Erythroblast (primary cell): ENCODE measurements around the gene ZNF827.

Experiments used
- DNase-seq, 2 experiments: peaks; one replicate each; lab custom pipeline; 2025; lab: John Stamatoyannopoulos, UW
- GATA1 ChIP-seq: IDR thresholded peaks from 2 replicates; pipeline ENCODE4 v1.6.1; 2011; ENCODE audit warnings: low read depth, mild to moderate bottlenecking, control low read depth, low read length, moderate library complexity
- POLR2A ChIP-seq: IDR thresholded peaks from 2 replicates; pipeline ENCODE4 v1.6.1; 2011; ENCODE audit warnings: mild to moderate bottlenecking, low read length

Gene ZNF827

DNA sequence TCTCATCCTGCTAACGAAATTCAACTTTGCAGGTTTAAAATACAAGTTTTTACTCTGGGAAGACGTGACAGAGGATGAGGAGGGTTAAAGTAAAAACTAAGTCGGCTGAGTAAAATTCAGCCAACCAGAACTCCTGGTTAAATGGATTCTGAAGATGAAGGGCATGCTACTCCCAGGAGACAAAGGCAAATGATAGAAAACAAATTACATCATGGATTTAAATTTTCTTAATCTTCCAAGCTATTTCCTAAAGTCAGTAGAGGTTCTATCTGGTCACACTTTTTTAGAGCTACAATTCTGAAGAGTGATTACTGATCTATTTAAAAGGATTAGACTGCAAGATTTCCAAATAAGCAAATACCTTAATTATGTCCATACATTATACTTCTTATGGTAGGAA, 47.9 kb downstream of the ZNF827 start:
- no peak for DNase-seq
- TF ChIP-seq POLR2A (no peak), GATA1 (no peak)

DNA sequence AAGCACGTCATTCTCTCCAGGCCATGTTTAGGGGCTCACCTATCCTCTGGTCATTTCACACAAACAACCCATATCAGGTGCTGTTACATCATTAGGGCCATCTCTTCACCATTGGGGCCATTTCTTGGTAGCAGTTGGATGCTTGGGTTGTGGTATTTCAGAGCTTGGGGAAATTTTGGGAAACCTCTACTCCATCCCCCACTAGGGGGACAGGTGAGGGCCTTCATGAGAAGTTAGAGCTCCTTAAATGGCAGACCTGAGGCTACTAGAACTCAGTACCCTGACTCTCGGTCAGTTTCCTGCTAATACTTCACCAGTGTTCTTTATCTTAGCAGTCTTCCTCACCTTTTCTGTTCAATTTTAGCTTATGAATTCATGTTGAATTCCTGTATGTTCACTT, 50.2 kb downstream of the ZNF827 start:
- no peak for TF ChIP-seq GATA1
- TF ChIP-seq POLR2A: no peak
- DNase-seq: no peak

DNA sequence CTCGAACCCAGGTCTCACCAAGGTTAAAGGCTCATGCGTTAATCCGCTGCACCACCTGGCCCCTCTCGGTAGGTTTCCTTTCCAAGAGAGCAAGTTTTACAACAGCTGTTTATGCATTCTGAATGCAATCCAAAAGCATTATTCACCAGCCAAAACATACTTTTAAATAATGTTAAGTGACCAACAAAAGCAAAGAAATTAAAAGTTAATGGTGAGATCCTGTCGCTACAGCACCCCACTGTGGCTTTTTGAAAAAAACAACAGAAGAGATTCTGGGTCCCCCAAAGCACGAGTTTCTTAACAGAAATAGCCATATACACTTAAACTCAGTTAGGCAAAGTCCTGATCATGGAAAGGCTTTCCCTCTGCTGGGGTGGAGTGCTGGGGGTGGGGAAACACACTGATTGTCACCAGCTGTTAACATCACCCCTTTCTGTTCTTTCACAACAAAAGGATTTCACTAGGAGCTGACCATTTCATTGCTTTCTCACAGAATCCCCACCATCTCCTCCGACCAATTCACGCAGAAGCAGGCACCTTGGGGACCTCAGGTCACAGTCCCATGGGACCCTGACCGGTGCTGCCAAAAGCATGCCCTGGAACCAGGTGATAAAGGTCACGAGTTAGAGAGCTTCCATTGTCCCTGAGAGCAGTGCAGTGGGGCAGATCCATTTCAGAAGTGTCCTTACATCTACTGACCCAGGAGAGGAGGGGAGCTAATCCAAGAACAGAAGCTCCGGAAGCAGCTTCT, 51.2 kb downstream of the ZNF827 start:
- DNase-seq: no peak

DNA sequence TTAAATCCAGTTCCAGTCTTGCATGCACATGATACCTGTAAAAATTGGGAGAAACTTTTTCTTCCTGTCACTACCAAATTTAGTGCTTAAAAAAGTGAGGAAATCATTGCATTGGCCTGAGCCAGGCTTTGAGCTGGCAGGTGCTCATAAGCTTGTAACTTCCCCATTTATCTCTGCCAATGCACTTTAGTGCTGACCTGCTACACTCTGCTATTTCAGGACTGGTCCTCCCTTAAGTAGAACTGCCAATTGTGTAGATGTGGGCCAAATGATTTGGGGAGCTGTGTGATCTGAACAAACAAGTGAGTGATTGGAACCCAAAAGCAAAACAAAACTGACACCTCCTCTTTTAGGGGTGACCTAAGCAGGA, 51.8 kb downstream of the ZNF827 start:
- no peak for DNase-seq
- TF ChIP-seq POLR2A: no peak
- no peak for TF ChIP-seq GATA1

More for the DNA sequence above, 51.2 kb downstream of the ZNF827 start:
- TF ChIP-seq GATA1: no peak
- TF ChIP-seq POLR2A: no peak

DNA sequence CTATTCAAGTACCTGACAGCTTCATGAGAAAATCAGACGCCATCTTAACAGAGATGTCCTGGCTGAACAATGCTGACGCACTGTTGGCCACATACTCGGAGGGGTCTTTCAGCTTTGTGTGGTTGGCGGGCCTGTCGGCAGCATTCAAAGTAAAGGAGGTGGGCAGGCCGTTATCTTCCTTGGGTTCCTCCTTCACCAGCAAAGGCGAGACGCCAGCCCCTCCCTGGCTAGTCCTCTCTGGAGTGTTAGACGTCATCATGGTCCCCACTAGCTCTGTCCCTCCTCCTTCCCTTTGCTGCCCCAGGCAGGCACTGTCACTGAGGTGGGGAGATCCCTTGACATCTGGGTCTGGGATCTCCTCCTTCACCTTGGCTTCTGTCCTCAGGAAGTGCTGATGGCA, 53.0 kb downstream of the ZNF827 start:
- DNase-seq: no peak
- TF ChIP-seq GATA1 (no peak), POLR2A (no peak)

DNA sequence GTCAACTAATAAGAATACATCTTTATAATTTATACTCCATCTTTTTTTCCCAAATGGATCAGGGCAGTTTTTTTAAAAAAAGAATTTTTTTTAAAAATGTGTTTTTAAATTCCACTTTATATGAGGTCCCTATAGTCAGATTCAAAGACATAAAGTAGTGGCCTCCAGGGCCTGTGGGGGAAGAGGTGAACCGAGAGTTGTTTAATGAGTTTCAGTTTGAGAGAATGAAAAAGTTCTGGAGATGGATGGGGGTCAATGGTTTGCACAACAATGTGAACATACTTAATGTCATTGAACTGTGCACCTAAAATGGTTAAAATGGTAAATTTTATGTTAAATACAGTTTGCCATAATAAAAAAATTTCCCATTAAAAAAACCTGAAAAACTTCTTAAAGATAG, 53.8 kb downstream of the ZNF827 start:
- no peak for DNase-seq
- no peak for TF ChIP-seq GATA1
- no peak for TF ChIP-seq POLR2A

DNA sequence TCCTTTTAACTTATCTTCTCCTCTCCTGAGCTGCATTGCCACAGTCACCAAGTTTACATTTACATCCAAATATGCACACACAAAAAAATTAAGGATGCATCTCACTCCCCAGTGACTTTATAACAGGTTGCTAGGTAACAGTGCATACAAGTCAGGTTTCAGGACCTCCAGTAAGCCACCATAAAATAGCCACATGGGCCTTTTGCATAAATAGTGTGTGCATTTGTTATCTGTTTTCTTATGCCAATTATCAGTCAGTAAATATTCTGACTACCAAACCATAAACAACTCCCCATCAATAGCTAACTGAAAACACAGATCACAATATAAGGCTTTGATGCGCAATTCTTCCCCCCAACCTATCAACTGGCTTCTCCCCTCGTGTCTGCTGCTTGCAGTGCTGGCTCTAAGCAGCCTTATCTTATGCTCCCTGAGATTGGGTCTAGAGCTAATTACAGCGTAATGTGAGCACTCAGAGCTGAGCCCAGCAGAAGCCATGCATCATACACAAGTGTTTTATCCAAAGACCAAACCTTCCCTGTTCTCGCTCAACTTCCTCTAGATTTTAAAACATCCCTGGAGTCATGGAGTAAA, 55.4 kb downstream of the ZNF827 start:
- DNase-seq: no peak
- TF ChIP-seq POLR2A (no peak), GATA1 (no peak)

GRCh38 chr4:145882604-145883003, 56.0 kb downstream of the ZNF827 start:
- TF ChIP-seq GATA1: no peak
- DNase-seq: no peak

GRCh38 chr4:145881989-145882388, 56.6 kb downstream of the ZNF827 start:
- TF ChIP-seq GATA1 (no peak), POLR2A (no peak)
- no peak for DNase-seq

GRCh38 chr4:145881576-145881975, 57.0 kb downstream of the ZNF827 start:
- no peak for TF ChIP-seq GATA1
- no peak for TF ChIP-seq POLR2A
- no peak for DNase-seq

- no peak for DNase-seq
- no peak for TF ChIP-seq GATA1
- no peak for TF ChIP-seq POLR2A
Measured at GRCh38 chr4:145880355-145880960, 58.2 kb downstream of the ZNF827 start.

DNA sequence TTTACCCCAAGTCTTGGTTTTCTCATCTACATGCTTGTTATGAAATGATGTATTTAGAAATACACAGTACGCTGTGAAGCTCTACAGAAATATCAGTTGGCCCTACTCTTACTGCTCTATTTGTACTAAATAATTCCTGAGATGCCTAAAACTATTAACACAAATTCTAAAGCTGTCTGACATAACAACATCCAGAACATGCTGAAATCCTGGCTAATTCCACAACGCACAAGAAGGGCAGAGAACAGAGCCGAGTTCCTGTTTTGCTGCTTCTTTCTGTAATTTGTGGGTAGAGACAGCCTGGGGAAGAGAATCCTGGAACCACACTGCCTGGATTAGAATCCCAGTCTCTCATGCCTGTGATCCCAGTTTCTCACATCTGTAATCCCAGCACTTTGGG, 59.0 kb downstream of the ZNF827 start:
- TF ChIP-seq POLR2A (no peak), GATA1 (no peak)
- no peak for DNase-seq

DNA sequence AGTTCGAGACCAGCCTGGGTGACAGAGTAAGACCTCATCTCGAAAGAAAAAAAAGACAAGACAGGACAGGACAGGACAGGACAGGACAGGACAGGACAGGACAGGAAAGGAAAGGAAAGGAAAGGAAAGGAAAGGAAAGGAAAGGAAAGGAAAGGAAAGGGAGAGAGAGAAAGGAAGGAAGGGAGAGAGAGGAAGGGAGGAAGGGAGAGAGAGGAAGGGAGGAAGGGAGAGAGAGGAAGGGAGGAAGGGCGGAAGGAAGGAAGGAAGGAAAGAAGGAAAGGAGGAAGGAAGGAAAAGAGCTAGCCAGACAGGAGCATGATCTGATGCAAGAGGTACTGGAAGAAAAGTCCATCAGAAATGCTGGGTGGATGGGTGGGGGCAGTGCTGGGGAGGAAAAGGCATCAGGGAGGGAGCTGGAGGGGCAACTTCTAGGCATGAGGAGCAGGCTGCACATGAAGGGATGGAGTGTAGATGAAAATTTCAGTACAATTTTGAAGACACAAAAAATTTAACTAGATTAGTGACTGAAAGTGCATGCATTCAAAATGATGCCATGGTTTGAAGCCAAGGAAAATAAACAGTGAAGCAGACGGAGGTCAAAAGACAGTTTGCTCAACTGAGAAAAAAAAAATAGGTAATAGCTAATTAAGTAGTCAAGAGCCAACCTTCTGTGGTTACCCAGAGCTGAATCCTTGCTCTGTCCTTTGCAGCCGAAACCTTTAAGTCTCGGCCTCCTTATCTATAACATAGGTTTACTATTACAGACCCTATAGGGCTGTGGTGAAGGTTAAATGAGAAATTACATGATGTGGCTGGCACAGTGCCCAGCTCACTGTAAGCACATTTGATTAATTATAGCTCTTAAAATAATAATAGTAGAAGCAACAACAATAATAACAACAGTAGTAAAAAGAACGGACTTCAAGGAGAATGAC, 59.9 kb downstream of the ZNF827 start:
- no peak for TF ChIP-seq GATA1
- TF ChIP-seq POLR2A: no peak
- no peak for DNase-seq

DNA sequence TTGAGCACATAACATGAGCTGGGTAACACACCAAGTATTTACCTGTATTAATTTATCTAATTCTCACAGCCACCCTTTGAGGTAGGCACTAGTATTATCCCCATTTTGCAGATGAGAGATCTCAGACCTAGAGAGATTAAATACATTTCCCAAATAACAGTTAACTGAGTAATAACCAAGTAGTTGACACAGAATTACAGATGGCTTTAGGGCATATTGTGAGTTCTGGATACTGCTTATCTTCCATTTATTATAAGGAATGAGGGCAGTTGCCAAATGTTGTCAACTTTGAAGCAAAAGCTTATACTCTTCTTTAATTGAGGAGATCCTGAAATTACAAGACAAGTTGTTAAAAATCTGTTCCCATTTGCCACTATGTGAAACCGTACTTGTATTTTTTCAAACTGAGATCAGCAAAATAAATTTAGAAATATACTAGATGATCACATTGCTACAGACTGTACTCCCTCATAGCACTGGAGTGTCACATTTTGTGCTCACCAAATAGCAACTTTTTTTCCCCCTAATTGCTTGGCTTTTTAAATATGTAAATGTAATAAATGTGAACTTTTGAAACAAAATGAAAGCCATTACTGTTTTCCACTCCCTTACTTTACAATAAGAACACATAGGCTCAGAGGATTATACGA, 62.0 kb downstream of the ZNF827 start:
- no peak for DNase-seq
- no peak for TF ChIP-seq POLR2A
- no peak for TF ChIP-seq GATA1

GRCh38 chr4:145873901-145874300, 64.7 kb downstream of the ZNF827 start:
- DNase-seq: no peak
- no peak for TF ChIP-seq GATA1
- TF ChIP-seq POLR2A: no peak
